HG03280 (cell line): ENCODE measurements around the gene NADK.

ENCODE experiments used
- ATAC-seq: cut with Tn5 transposase; IDR thresholded peaks from one replicate; pipeline ENCODE4 v1.9.1; 2021; ENCODE audit warnings: mild to moderate bottlenecking, moderate library complexity; ENCODE audit not compliant: unreplicated experiment

The NADK gene, protein sequence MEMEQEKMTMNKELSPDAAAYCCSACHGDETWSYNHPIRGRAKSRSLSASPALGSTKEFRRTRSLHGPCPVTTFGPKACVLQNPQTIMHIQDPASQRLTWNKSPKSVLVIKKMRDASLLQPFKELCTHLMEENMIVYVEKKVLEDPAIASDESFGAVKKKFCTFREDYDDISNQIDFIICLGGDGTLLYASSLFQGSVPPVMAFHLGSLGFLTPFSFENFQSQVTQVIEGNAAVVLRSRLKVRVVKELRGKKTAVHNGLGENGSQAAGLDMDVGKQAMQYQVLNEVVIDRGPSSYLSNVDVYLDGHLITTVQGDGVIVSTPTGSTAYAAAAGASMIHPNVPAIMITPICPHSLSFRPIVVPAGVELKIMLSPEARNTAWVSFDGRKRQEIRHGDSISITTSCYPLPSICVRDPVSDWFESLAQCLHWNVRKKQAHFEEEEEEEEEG

DNA sequence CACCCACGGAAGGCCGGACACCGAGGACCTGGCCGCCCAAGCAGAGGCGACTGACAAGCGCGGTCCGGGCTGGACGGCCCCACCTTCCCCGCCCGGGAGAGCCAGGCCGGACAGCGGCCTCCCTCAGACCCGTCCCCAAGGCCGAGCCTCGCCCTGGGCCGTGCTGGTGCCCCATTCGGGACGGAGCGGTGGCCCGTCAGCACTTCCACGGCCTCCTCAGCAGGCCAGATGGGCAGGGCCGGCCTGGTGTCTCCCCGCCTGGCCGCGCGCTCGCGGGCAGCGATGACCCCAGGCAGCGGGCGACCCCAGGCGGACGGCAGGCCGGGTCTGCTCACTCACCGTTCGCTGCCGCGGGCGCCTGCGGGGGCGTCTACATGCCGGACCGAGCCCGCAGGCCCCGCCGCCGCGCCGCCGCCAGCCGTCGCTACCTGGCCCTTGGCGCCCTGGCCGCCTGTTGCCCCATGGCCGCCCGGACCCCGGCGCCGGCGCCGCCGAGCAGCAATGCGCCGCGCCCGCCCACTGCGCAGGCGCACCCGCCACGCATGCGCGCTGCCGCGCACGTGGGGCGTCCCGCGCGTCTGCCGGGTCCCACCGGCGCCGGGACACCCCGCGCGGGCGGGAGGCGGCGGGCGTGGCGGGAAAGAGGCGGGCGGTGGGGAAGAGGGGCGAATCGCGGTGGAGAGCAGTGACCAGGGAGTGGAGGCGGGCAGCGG is at the start of gene NADK:
NADK (minus strand) TSS at position 521 of the 713 bp plus-strand sequence. CDS start 13,064 bp downstream, outside the sequence.
- ATAC-seq, result peak; percentile 38

DNA sequence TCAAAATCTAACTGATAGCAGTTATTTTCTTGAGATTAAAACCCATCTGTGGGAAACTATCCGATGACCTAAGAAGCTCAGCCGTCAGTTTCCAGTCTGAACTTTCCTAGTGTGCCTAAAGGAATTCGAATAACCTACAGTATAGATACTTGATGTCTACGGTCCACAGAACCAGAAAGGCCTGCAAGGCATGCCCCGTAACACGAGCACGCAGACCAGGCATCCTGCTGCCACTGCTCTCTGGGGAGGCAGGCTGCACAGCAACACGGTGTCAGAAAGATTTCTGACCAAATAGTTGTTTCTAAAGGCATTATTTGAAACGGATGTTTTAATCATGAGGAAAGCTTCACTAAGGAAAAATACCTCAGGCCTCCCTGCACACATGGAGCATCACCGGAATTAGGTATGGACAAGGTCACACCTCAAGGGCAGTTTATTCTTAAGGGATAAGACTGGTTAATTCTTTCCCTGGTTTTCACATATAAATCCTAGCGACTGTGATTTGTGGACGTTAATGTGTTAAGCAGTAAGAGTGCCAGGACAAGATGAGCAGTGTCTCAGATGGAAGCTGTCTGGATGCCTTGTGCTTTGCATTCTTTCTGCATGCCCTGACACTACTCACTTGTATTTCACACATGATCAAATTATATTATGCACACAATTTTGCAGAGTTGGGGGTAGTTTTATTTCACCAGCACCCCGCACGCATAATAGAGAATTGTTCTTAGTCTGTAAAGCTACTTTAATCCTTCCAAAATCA is 49.0 kb upstream of the NADK start:
- ATAC-seq, result no peak

DNA sequence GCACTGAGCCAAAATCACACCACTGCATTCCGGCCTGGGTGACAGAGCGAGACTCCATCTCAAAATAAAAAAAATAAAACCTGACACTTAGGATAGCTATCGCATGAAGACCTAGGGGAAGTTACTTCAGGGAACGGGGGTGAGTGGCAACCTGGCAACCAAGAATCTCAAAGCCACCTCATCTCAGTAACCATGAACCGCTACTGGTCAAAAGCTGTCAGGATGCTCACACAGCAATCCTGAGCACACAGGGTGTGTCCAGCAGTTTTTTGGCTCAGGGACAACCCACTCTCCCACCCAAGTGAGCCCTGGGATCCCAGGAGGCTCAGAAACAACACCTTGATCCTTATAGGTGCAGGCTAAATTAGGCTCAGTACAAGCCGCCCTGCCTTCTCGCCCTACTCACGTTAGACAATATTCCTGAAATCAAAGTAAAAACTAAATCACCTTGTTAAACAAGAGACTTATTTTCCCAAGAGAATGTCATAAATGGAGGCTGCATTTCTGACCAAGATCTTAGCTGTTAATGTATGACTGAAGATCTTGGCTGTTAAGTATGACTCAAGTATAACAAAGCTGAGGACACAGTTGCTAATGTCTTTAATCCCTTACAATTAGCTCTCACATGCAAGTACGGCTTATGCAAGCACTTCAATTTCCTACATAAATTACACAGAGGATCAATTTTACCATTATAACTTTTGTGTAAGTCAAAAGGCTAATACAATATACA is 48.3 kb upstream of the NADK start:
- no peak for ATAC-seq

DNA sequence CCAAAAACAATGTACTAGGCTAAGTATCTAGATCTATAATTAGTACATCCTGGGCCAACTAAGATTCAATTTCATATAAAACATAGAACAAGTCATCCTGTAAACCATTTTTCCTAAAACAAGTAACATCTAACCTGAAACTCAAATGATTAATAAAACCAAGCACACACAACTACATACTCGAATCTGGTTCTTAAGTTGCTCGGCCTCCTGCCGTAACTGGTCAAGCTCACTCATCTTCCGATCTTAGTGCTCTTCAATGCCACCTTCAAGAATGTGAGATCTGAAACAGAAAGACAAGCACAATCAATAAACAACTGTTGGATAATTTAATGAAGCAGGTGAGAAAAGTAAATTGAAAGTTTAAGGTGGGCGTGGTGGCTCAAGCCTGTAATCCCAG is 46.9 kb upstream of the NADK start:
- no peak for ATAC-seq

DNA sequence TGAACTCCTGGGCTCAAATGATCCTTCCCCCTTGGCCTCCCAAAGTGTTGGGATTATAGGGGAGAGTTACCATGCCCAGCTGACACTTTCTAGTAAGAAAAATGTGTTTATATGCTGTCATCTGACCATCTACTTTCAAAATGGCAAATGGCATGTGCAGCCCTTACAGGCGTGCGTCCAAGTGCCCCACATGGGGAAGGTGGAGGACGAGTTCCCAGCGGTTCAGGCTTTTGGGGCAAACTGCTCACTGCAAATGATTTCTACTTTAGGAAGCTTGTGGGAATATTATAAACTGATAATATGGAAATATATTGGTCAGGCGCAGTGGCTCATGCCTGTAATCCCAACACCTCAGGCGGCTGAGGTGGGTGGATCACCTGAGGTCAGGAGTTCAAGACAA is 41.5 kb upstream of the NADK start:
- no peak for ATAC-seq

DNA sequence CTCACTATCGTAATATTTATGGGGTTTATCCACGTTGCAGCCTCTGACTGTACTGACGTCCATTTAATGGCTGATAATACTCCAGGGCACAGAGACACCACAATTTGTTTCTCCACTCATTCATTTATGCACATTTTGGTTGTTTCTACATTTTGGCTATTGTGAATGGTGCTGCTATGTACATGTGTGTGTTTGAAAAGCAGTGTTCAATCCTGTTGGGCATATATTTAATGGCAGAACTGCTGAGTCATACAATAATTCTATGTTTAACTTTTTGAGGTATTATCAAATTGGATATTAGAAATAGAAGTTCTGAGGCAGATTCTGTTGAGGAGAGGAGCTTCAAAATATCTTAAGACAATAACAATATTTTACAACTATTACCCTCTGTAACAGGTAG is 39.0 kb upstream of the NADK start:
- no peak for ATAC-seq

DNA sequence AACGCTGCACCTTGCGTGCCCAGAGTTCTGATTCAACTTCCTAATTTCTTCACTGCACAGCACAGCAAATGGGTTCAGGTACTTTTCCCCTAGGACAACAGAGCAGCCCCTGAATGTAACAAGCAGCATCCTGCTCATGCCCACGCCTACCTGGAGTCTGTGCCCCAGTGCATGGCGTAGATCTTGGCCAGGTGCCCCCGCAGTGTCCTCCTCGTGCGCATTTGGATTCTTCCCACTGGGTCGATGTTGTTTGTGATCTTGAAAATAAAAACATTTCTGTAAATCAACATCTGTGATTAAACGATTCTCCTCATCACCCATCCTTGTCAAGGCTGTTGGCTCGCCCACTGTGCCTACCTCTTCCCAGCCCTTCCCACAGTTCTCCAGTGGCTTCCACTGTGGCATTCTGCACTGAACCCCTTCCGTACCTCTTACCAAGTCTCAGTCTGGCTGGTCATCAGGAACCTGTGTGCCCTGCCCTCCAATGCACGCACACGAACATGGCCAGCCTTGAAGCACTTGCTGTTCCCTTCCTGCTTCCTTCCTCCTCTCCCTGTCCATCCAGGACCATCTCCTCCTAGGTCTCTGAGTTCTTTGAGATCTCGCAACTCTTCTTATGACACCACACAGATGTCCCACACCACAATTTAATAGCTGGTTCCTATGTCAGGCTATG is 37.5 kb upstream of the NADK start:
- no peak for ATAC-seq

DNA sequence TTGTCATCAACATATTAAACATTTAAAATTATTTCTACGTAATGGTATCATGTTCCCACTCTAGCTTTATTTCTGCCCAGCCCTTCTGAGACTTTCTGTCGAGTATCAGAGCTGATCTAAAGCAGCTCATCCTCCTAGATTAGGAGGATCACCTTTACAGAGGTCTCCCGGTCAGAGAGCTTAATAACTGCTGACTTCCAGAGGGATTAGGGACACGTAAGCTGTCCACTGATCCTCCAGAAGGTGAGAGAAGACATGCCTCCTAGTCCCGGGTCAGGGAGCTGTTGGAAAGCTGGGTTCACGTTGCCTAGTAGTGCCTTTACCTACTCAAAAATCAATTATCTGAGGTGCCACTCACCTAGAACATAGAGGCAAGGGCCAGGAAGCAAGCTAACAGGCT is 31.2 kb upstream of the NADK start:
- no peak for ATAC-seq

DNA sequence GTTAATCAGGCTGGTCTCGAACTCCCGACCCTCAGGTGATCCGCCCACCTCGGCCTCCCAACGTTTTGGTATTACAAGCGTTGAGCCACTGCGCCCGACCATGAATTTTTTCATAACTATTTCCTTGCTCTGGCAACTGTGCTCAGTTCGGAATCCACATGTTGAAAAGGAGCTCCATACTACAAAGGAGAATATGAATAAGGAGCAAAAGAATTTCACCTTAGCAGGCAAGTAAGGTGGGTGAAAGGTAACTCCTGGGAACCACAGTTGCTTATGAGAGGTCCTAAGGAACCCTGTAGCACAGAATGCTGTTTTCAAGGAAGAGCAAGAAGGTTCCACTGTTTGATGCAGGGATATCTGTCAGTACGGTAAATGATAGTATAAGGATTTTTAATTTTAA is 29.9 kb upstream of the NADK start:
- no peak for ATAC-seq

DNA sequence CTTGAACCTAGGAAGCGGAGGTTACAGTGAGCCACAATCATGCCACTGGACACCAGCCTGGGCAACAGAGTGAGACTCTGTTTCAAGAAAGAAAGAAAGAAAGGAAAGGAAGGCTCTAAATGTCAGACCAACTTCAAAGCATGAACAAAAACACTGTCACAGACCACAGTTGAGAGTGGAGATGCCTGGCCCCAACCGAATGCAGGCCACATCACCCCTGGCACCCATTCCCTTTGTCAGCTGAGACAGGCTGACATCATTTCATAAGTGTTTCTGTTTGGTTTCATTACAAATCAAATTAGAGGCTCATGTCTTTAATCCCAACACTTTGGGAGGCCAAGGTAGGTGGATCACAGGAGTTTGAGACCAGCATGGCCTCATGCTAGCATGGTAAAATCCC is 28.6 kb upstream of the NADK start:
- no peak for ATAC-seq

DNA sequence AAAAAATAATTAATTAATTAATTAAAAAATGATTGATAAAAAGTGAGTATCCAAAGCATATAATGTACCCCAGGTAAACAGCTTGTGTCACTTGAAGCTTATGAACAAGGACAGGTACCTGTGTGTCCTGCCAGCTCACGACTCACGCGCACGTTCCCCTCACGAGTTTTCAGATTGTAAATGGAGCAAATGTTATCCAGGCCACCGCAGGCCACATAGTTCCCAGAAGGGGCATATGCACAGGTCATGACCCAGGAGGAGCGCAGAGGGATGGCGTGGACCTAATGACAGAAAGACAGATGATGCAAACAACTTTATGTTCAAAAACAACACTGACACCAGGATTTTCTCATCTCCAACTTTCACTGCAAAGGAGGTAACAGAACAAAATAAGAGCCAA is 26.0 kb upstream of the NADK start:
- ATAC-seq, result no peak

DNA sequence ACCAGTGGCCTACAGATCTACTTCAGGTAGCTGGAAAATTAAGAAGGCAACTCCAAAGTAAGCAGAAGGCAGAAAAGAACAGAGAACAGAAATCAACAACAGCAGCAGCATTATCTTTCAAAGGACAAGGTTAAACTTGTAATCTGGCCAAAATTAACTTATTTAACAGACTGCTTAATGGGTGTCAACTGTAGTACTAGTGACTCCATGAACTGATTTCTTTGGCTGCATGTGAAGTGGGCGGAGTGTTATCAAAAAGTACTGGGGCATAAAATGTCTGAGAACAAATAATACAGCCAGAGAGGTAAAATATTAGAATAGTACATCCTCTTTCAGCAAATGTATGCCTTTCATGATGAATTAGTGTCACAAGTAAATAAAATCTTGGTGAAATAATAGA is 24.6 kb upstream of the NADK start:
- ATAC-seq, result no peak

DNA sequence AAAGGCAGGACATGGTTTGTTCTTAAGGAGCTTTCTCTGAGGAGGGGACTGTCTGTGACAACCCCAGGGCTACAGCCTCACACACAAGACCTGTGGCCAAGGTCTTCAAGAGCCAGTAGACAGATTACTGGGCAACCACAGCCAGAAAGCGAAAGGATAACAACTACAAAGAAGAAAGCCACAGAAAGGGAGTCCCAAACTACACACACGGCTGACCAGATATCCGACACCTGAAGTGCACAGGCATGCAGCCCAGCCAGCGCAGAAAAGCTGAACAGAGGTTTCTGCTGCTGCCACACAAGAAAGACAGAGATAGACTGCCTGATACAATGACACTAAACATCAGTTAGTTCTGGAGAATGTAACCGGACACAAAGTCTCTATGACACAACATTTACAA is 21.4 kb upstream of the NADK start:
- ATAC-seq, result peak; percentile 85

DNA sequence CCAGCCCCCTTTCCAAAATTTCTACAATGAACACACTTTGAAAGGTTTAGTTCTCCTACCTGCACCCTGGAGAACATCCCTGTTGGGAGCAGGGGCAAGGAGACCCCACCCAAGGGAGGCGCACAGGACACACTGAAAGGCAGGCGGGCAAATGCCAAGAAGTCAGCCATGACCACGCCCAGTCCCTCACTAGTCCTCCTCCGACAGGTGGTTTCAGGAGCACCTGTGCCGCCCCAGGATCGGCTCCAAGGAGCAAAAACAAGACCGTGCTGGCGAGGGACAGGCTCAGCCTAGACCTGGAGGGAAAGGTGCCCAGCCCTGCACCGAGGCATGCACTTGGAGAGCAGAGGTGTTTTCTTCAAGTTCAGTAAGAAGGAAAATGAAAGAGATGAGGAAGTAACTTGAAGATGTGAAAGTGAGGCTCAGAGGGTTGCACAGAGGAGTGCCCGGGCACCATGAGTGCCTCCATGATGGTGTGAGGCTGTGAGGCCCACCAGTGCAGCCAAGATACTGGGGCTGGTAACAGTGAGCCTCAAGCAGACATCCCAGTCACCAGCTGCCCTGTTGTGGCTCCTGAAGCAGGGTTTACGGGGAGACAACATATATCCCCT is 19.6 kb upstream of the NADK start:
- ATAC-seq, result no peak

DNA sequence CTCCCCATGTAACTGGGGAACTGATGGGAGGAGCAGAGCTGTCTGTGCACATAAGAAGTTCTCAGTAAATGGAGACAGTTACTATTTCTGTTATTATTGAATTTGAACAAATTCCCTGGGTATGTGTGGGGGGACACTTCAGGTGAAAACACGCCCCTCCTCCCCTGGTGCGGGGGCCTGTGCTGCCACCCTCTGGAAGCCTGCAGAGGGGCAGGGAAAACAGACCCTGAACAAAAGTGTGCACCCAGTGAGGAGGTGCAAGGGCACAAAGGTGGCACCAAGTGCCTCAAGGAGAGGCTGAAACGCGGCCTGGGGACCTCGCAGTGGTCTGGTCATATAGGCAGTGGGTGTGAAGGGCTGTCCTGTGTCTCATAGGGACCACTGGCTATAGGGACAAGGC is 18.2 kb upstream of the NADK start:
- no peak for ATAC-seq

DNA sequence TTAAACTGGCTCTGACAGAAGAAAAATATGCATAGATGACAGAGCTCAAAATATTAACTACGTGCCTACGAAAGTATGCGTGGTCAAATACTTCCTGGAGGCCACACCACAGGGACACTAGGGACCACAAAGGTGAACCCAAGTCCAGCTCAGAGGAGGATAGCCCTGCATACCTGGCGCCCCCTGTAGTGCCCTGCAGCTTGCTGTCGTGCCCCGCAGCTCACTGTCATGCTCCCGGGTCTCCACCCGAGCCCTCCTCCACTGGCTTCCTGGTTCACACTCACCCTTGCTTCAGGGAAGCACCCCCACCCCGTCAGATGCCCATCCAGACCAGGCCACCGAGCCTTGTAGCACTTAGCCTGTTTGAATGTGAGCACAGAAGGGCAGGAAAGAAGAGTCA is 16.7 kb upstream of the NADK start:
- ATAC-seq, result no peak

DNA sequence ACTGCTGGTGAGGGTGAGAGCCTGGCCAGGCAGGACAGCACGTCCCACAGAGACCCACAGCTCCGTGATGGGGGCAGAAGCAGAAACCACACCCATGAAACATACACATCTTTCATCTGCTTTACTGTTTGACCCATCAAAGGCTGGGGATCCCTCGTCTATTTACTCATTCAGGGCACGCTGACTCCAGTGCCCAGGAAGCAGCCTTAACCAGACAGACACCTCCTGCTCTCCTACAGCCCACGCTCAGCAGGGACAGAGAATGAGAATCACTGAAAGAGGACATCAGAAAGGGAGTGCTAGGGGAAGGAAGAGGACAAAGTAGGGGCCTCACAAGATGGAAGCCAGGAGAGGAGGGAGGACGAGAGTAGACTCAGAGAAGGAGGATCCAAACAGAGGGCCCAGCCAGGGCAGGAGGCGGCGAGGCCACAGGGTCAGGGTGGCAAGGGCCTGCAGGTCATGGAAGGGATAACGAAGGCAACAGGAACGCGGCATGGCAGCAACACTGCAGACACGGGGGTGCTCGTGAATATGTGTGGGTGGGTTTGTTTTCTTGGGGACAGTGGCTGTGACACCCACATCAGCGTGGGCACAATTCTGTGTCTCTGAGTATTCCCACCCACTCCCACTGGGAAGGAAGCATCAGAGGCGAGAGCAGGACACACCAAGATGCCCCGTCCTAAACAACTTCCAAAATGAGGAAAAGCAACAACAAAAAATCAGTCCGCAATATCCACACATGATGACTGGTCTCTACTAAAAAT is 15.4 kb upstream of the NADK start:
- ATAC-seq, result no peak

DNA sequence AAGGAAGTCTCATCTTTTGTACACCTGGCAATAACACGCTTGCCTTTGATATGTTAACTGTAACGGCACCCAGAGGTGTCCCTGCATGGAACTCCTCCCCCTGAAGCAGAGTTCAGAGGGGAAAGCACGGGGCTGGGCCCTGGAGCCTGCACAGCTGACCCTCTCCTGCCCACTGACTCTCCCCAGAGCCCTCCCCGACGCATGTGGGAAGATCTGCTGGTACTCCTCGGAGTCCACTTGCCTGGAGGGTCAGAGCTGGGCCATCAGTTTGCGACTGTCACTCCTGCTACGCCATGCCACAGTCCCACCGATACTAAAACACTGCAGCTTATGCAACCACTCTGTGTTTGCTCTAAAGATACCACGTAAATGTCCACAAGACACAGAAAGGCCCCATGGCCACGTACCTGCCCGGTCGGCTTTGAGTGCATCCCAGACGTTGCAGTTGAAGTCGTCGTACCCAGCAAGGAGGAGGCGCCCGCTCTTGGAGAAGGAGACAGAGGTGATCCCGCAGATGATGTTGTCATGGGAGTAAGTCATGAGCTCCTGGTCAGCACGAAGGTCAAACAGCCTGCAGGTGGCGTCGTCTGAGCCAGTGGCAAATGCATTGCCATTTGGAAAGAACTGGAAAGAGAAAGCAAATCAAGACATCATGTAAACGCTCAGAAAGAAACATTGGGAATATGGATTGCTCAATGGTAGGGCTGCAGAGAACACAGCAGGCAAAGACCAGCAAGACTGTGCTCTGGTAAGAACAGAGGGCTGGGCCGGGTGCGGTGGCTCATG is 10.6 kb upstream of the NADK start:
- no peak for ATAC-seq
